Stimulated activated CD8-positive, alpha-beta memory T cell treated with anti-CD3 and anti-CD28 coated beads, Interleukin-12 subunit alpha, Interleukin-12 subunit beta, amount 100 ng/mL, for 1 hour (primary cell): Measurements from ENCODE around the gene SLC25A11.
"Not testable (repeated sequence)": the region's sequence is repeated elsewhere in the genome, so short reads cannot be mapped to it uniquely, and the experiment has no call there.

Experiments used
- DNase-seq: peaks from one replicate; pipeline ENCODE4 v3.0.0-alpha.2; 2020; ENCODE audit warnings: low read depth

Gene SLC25A11

DNA sequence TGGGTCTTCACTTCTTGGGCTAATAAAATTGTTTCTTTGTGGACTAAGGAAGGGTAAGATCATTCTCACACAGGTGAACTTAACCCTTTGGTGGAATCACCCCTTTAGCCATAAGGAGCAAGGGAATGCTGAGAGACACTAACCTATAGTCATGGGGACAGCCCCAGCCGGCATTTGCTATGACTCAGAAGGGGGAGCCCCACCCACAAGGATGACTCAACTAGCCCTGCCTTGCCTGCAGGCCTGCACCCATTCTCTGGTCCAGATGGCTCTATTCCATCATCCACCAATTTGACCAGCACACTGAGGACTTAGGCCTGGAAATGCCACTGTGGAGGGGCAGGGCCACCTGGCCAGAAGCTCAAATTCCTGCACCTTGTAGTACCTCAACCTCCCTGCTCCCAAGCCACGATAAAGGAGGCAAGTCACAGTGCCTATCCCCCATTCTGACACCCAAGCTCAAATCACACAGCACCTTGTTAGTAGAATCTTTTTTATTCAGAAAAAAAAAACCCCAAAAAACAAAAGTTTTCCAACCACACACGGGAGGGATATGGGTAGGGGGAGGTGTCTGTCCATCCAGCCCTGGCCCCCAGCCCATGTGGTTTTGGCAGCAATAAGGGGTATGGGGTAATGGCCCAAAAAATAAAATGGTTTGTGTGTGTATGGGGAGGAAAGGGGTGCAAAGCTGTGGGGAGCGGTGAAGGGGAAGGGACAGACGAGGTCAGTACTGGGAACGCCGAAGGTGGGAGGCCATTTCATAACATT, 5.5 kb upstream of the SLC25A11 start:
- peak; percentile 69 for DNase-seq

DNA sequence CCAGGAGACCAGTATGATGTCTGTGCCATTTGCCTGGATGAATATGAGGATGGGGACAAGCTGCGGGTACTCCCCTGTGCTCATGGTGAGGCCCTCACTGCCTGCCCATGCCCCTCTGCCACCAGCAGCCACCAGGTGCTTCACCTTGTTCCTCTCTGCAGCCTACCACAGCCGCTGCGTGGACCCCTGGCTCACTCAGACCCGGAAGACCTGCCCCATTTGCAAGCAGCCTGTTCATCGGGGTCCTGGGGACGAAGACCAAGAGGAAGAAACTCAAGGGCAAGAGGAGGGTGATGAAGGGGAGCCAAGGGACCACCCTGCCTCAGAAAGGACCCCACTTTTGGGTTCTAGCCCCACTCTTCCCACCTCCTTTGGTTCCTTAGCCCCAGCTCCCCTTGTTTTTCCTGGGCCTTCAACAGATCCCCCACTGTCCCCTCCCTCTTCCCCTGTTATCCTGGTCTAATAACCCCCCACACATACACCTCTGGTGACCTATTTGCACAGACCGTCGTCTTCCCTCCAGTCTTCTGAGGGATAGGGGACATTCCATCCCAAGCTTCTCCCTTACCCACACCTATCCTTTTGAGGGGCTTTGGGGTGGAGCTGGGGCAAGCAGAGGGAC, 4.8 kb upstream of the SLC25A11 start:
- DNase-seq: no peak

DNA sequence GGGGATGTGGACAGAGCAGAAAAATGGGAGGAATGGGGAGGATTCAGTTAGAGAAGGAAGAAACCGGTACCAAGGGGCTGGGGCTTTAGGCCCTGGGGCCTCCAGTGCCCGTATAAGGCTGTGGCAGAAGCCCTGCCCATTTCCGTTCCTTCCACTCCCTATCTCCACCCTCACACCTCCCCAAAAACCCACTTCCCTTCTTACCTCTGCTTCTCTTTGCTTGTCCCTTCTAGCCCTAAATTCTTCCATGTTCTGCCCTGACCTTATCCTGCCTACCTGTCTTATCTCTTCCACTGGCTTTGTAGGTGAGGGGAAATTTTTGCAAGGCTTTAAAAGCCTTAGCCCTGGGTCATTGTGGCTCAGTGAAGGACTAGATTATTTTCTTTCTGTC, 4.3 kb upstream of the SLC25A11 start:
- DNase-seq: no peak

DNA sequence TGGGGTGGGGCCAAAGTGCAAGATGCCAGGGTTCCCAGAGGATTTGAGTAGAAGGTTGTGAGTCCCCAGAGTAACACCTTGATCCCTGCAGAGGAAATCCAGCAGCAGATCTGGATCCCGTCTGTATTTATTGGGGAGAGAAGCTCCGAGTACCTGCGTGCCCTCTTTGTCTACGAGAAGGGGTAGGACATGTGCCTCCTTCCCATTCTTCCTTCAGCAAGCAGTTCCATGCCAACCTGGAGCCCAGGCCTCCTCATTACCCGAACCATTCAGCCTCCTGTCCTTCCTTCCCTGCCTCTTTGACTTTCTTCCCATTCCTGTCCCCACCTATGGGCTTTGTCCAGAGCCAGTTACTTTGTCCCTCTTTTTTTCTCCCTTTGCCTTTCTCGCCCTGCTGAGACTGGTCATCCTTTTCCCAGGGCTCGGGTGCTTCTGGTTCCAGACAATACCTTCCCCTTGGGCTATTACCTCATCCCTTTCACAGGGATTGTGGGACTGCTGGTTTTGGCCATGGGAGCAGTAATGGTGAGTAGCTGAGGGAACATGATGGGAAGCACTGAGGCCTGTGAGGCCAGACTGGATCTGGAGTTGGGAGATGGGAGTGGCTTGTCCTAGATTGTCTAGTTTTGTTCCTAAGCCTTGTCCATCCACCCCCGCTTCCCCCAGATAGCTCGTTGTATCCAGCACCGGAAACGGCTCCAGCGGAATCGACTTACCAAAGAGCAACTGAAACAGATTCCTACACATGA, 3.1 kb upstream of the SLC25A11 start:
- no peak for DNase-seq

DNA sequence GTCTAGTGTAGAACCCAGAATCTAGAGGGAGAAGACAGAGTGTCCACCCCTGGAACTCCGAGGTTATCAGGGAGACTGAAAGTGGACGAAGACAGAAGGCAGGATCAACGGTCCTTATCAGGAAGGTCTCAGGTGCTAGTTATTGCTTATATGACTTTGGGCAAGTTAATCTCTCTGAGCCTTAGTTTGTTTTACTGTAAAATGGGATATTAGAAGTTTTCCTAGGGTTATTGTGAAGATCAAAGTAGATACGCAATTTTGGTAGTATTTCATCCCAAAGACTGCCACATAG, 1.4 kb upstream of the SLC25A11 start:
- no peak for DNase-seq

DNA sequence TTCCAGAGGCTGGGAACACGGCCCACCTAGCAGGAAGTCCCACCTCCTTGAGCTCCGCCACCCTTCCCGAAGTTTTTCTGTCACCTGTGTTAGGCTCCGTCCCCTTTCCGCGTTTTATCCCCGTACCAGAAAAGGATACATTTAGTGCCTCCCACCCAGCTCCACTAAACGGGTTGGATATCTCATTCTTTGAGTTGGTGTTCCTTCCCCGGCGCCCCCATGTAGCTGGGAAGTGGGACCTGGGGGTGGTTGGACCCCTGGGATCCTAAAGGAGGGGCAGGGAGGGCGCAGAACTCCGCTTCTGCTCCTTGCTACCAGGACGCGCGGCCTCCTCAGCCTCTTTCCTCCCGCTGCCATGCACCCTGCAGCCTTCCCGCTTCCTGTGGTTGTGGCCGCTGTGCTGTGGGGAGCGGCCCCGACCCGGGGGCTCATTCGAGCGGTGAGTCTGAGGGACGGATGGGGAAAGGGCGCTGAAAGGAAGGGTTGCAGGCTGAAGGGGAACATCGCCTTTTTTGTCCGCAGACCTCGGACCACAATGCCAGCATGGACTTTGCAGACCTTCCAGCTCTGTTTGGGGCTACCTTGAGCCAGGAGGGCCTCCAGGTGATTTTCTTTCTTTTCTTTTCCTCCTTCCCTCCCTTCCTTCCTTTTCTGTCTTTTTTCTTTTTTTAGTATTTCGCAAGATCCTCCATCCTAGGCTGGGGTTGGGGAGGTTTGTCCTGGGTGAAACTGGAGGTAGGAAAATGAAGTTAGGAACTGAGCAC, 891 bp upstream of the SLC25A11 start:
- DNase-seq: no peak

DNA sequence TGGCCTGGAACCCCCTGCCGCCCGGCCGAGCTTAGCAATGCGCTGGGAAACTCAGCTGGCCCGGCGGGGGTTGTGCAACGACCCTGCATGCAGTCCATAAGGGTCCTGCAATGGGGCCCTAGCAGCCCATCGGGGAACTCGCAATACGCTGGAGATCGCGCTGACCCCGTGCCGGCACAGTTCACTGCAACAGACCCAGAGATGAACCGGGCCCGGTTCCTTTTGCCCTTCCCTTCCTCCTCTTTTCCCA, 375 bp downstream of the SLC25A11 start:
- DNase-seq: no peak

DNA sequence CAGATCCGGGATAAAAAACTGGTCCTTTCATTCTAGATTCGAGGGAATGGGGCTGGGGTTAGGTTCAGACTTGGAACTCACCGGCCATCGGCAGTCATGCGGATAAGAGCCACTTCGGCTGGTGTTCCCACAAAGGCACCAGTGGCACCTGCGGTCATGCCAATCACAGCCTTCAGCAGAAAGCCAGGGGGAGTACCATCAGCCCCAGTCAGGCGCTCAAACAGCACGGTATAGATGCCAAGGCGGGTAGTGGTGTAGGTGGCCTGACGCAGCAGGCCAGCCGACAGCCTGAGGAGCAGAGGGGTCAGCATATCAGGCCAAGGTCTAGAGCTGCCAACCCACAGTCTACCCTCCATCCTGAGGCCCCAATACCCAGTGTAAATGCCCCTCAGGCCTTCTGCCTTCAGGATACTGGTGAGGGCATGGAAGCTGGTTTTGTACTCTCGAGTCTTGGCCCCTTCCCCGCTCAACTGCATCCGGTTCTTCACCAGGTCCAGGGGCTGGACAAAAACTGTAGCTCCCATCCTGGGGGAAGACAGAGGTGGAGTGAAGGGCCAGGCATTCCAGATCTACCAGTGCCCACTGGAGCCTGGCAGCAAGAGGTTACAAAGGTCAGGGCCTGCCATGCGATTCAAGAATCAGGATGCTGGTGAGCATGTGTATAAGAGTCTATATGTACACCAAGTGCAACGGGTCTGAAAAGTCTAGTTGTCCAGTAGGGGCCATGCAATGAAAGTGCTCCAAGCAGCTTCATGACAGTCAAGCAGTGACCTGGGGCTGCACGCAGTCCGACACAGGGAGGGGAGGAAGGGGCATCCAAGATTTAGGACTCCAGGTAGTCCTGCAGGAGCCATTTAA, 929 bp downstream of the SLC25A11 start:
- no peak for DNase-seq

DNA sequence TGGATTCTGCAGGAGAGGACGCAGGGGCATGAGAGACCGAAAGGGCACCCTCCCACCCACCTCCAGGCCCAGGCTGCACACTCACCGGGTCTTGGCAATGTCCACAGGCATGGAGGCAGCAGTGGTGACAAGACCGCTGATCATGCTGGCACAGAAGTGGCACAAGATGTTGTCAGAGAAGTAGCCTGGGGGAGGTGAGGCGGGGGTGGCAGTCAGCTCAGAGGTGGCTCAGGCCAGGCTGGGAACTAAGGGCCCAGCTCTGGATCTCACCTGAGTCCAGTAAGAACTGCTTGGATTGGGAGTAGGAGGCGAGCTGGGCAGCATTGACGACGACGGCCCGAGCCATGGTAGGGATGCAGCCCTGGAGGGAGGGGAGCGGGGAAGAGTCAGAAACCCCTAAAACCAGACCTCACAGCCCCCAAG, 1.8 kb downstream of the SLC25A11 start:
- DNase-seq: no peak

DNA sequence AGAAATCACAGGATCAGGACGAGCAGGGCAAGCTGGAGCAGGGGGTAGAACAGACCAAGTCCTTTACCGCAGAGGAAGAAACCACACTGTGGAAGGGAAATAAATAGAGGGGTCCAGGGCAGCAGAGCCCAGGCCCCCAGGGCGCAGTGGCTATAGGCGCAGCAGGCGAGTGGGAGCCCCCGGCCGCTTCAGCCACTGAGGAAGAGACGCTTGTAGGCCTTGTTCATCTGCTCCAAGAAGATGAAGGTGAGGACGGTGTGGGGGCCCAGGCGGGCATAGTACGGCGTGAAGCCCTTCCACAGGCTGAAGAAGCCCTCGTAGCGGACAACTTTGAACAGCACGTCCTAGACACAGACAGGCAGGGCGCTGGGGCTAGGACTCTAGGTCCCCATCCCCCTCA, 2.3 kb downstream of the SLC25A11 start:
- DNase-seq: no peak

DNA sequence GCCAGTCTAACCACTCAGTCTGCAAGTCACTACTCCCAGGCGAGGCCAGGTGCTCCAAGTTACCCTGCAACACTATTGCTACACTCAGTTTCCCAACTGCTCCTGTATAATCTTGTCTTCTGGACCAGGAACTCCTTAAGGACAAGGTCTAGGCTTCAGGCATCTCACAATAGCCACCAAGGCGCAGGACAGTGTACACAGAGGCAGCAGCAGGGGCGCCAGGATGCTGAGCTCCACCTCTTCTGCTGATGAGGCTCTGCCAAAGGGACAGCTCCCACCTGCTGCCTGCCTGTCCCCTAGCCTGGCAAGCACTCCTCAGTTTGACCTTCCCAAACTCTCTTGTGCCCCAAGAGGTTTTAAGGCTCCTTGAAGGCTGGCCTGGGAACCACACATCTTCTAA, 3.4 kb downstream of the SLC25A11 start:
- no peak for DNase-seq

DNA sequence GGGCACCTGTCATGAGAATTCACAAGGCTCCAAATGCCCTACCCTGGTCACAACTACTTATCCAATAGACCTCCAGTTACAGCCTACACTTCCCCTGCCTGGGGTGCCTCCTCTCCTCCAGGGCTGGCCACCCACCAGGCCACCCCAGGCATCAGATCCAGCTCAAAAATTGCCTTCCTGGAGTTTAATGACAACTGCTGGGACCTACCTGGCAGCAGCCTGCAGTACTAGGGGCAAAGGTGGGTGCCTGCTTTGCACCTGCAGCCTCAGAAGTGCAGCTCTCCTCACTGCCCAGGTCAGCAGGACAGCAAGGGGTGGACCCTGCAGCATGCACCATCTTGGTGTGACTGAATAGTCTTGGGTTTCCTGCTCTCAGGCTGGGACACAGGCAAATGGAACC, 4.2 kb downstream of the SLC25A11 start:
- DNase-seq: no peak

DNA sequence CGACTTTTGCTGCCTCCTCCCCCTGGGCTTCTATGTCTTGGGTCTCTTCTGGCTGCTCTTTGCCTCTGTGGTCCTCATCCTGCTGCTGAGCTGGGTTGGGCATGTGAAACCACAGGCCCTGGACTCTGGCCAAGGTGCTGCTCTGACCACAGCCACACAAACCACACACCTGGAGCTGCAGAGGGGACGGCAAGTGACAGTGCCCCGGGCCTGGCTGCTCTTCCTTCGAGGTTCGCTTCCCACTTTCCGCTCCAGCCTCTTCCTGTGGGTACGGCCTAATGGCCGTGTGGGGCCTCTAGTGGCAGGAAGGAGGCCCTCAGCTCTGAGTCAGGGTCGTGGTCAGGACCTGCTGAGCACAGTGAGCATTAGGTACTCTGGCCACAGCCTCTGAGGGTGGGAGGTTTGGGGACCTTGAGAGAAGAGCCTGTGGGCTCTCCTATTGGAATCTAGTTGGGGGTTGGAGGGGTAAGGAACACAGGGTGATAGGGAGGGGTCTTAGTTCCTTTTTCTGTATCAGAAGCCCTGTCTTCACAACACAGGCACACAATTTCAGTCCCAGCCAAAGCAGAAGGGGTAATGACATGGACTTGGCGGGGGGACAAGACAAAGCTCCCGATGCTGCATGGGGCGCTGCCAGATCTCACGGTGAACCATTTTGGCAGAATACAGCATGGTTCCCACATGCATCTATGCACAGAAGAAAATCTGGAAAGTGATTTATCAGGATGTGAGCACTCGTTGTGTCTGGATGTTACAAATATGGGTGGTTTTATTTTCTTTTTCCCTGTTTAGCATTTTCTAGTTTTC, 5.5 kb downstream of the SLC25A11 start:
- DNase-seq: no peak

DNA sequence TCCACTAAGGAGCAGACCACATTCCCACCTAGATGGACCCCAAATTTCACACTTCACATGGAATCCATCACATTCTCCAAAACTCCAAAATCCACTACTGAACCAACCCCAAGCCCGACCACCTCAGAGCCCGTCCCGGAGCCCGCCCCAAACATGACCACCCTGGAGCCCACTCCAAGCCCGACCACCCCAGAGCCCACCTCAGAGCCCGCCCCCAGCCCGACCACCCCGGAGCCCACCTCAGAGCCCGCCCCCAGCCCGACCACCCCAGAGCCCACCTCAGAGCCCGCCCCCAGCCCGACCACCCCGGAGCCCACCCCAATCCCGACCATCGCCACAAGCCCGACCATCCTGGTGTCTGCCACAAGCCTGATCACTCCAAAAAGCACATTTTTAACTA, 6.2 kb downstream of the SLC25A11 start:
- no peak for DNase-seq

DNA sequence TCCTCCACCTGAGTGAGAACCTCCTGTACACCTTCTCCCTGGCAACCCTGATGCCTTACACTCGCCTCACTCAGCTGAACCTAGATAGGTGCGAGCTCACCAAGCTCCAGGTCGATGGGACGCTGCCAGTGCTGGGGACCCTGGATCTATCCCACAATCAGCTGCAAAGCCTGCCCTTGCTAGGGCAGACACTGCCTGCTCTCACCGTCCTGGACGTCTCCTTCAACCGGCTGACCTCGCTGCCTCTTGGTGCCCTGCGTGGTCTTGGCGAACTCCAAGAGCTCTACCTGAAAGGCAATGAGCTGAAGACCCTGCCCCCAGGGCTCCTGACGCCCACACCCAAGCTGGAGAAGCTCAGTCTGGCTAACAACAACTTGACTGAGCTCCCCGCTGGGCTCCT, 7.1 kb downstream of the SLC25A11 start:
- no peak for DNase-seq

DNA sequence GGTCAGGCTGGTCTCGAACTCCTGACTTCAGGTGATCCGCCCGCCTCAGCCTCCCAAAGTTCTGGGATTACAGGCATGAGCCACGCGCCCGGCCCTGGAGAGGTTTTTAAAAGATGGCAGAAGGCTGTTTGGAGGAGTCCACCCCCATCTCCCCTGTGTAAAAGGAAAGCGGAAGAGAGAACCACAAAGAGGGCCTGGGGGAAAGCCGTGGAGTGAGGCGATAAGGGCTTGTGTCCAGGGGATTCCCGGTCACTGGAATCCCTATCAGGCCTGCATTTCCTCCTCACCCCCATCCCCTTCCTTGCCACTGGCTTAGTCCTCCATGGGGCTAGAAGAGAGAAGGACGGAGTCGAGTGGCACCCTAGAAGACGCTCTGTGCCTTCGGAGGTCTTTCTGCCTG, 7.9 kb downstream of the SLC25A11 start, which contains the start of gene GP1BA:
TSS of gene GP1BA (plus strand) at position 315 of the 400 bp plus-strand sequence. CDS start 328 bp downstream, outside the sequence.
- no peak for DNase-seq

DNA sequence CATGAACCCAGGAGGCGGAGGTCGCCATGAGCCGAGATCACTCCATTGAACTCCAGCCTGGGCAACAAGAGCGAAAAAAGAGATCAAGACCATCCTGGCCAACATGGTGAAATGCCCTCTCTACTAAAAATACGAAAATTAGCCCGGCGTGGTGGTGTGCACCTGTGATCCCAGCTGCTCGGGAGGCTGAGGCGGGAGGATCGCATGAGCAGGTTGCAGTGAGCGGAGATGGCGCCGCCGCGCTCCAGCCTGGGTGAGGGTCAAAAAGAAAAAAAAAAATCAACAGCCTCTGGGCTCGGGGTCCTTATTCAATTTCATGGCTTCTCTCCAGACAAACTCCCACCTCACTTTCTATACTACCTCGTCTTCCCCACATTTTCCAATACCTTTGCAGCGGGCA, 11.0 kb downstream of the SLC25A11 start:
- no peak for DNase-seq

DNA sequence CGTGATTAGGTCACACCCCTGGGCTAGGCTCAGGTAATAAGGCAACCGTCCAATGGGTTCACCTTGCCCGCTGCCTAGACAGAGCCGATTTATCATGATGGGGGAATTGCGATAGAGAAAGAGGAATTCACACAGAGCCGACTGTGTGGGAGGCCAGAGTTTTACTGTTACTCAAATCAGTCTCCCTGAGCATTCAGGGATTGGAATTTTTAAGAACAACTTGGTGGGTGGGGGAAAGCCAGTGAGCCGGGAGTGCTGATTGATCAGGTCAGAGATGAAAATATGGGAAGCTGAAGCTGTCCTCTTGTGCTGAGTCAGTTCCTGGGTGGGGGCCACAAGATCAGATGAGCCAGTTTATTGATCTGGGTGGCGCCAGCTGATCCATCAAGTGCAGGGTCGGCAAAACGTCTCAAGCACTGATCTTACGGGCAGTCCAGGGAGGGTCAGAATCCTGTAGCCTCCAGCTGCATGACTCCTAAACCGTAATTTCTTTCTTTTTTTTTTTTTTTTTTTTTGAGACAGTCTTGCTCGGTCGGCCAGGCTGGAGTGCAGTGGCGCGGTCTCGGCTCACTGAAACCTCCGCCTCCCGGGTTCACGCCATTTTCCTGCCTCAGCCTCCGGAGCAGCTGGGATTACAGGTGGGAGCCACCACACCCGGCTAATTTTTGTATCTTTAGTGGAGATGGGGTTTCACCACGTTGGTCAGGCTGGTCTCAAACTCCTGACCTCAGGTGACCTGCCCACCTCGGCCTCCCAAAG, 13.1 kb downstream of the SLC25A11 start:
- not testable (repeated sequence) for DNase-seq

DNA sequence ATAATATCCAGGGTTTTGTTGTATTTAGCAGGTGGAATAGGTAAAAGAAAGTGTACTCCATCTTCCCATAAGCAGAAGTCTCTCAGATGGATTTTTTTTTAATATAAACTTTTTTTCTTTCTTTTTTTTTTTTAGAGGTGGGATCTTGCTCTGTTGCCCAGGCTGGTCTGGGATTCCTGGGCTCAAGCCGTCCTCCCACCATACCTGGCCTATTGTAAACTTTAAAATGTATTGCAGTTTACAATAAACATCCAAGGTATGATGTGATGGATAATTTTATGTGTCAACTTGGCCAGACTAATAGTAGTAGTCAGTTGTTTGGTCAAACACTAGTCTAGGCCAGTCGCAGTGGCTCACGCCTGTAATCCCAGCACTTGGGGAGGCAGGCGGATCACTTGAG, 18.5 kb downstream of the SLC25A11 start:
- DNase-seq: no peak

DNA sequence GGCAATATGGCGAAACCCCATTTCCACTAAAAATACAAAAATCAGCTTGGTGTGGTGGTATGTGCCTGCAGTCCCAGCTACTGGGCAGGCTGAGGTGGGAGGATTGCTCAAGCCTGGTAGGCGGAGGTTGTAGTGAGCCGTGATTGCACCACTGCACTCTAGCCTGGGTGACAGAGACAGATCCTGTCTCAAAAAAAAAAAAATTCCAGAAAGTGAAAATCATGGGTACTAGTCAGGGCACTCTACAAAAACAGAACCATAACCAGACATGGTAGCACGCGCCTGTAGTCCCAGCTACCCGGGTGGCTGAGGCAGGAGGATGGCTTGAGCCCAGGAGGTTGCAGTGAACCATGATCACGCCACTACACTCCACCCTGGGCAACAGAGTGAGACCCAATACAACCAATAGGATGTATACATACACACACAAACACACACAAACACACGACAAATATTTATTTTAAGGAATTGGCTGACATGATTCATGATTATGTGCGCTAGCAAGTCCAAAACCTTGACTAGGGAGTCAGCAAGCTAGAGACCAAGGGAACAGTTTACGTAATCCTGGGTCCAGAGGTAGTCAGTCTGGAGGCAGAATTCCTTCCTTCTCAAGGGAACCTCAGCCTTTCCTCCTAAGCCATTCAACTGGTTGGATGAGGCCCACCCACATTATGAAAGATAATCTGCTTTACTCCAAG, 19.3 kb downstream of the SLC25A11 start:
- DNase-seq: no peak
